IMR-90 (cell line): ENCODE results near the gene SLC16A5. TPM values are rescaled to one million over a fixed set of nuclear protein-coding genes. Genes with fewer than 3 reads are reported as not detected.

ENCODE experiments used
- ATAC-seq: fragments of 200-7000 bp; cut with Tn5 transposase; 2 replicates; pipeline ENCODE4 v1.9.1; 2020; ENCODE audit warnings: low read depth, mild to moderate bottlenecking, moderate library complexity
- BruUV-seq: library from RNA; stranded (reverse); fragments of 400-500 nt; replicated peaks from 2 replicates; lab custom pipeline; 2021; lab: Mats Ljungman, UMichigan
- CTCF ChIA-PET: fragments of 300-600 bp; formaldehyde crosslinking; extraction: SDS; loops from one replicate; lab custom pipeline; 2021; ENCODE audit warnings: antibody characterized with exemption; lab: Yijun Ruan, JAX
- POLR2A ChIA-PET: fragments of 300-600 bp; sonication (Branson Sonifier 250); formaldehyde crosslinking; loops from one replicate; lab custom pipeline; 2022; ENCODE audit warnings: antibody characterized with exemption; ENCODE audit not compliant: unreplicated experiment; lab: Charles Lee
- DNase-seq: peaks from one replicate; pipeline ENCODE4 v3.0.0; 2013
- H2AFZ ChIP-seq: replicated peaks from 2 replicates; pipeline ENCODE3; 2013; ENCODE audit warnings: low read length, mild to moderate bottlenecking; ENCODE audit not compliant: poor library complexity
- H2AK5ac ChIP-seq: 2 replicates; pipeline ENCODE4 v1.6.1; 2013; ENCODE audit warnings: low read depth, low read length, inconsistent platforms
- H2AK9ac ChIP-seq: replicated peaks from 2 replicates; pipeline ENCODE3; 2013; ENCODE audit warnings: mild to moderate bottlenecking, low read depth, low read length, moderate library complexity; ENCODE audit not compliant: poor library complexity
- H2BK120ac ChIP-seq: 2 replicates; pipeline ENCODE4 v1.6.1; 2013; ENCODE audit warnings: low read depth, low read length, inconsistent platforms
- H2BK15ac ChIP-seq: 3 replicates; pipeline ENCODE4 v1.6.1; 2013; ENCODE audit warnings: low read depth, low read length, inconsistent platforms
- H2BK20ac ChIP-seq: 2 replicates; pipeline ENCODE4 v1.6.1; 2013; ENCODE audit warnings: low read depth, mild to moderate bottlenecking, inconsistent platforms, low read length, moderate library complexity
- H2BK5ac ChIP-seq: 2 replicates; pipeline ENCODE4 v1.6.1; 2013; ENCODE audit warnings: mild to moderate bottlenecking, low read depth, low read length, inconsistent platforms; ENCODE audit not compliant: poor library complexity, severe bottlenecking
- H3K14ac ChIP-seq: replicated peaks from 2 replicates; pipeline ENCODE4 v1.6.1; 2013; ENCODE audit warnings: low read depth, low read length, inconsistent platforms
- H3K18ac ChIP-seq: 2 replicates; pipeline ENCODE4 v1.6.1; 2013; ENCODE audit warnings: low read depth, low read length, control low read depth
- H3K23ac ChIP-seq: 2 replicates; pipeline ENCODE4 v1.6.1; 2013; ENCODE audit warnings: low read depth, low read length, inconsistent platforms
- H3K27ac ChIP-seq: 2 replicates; pipeline ENCODE4 v1.5.1; 2013; ENCODE audit warnings: mild to moderate bottlenecking, control low read depth, low read length; ENCODE audit not compliant: insufficient read depth
- H3K27me3 ChIP-seq: 2 replicates; pipeline ENCODE4 v1.6.1; 2013; ENCODE audit warnings: low read length; ENCODE audit not compliant: control insufficient read depth, insufficient read depth
- H3K36me3 ChIP-seq: 2 replicates; pipeline ENCODE4 v1.6.1; 2013; ENCODE audit warnings: low read length, mixed read lengths; ENCODE audit not compliant: control insufficient read depth, insufficient read depth
- H3K4ac ChIP-seq: 2 replicates; pipeline ENCODE4 v1.6.1; 2013; ENCODE audit warnings: low read depth, low read length, inconsistent platforms
- H3K4me1 ChIP-seq: 2 replicates; pipeline ENCODE4 v1.6.1; 2013; ENCODE audit warnings: low read length, mixed read lengths; ENCODE audit not compliant: control insufficient read depth, insufficient read depth
- H3K4me2 ChIP-seq: 2 replicates; pipeline ENCODE4 v1.6.1; 2013; ENCODE audit warnings: low read depth, mild to moderate bottlenecking, control low read depth, low read length, moderate library complexity
- H3K4me3 ChIP-seq: 2 replicates; pipeline ENCODE4 v1.5.1; 2013; ENCODE audit warnings: low read depth, mild to moderate bottlenecking, control low read depth, low read length, moderate library complexity; ENCODE audit not compliant: insufficient read depth
- H3K56ac ChIP-seq: 2 replicates; pipeline ENCODE4 v1.6.1; 2013; ENCODE audit warnings: low read length, inconsistent platforms; ENCODE audit not compliant: insufficient read depth; ENCODE audit errors: extremely low read depth
- H3K79me1 ChIP-seq, 2 experiments: 2 replicates each; pipeline ENCODE4 v1.6.1; 2013; ENCODE audit warnings: low read length in 2 of 2, inconsistent platforms in 1 of 2, low read depth in 1 of 2
- H3K9ac ChIP-seq: 2 replicates; pipeline ENCODE4 v1.6.1; 2013; ENCODE audit warnings: low read depth, low read length, control low read depth
- H3K9me1 ChIP-seq: 2 replicates; pipeline ENCODE4 v1.6.1; 2013; ENCODE audit warnings: low read length, inconsistent platforms; ENCODE audit not compliant: insufficient read depth
- H3K9me3 ChIP-seq: 2 replicates; pipeline ENCODE4 v1.6.1; 2013; ENCODE audit warnings: low read length; ENCODE audit not compliant: control insufficient read depth, insufficient read depth
- H4K20me1 ChIP-seq: 2 replicates; pipeline ENCODE4 v1.6.1; 2013; ENCODE audit warnings: low read length, inconsistent platforms; ENCODE audit not compliant: insufficient read depth
- H4K5ac ChIP-seq: 2 replicates; pipeline ENCODE4 v1.6.1; 2013; ENCODE audit warnings: mild to moderate bottlenecking, low read depth, low read length, control low read depth
- H4K8ac ChIP-seq, 2 experiments: 2 replicates each; pipeline ENCODE4 v1.6.1; 2013; ENCODE audit warnings: low read depth in 2 of 2, low read length in 2 of 2, control low read depth in 1 of 2, inconsistent platforms in 1 of 2
- H4K91ac ChIP-seq: 2 replicates; pipeline ENCODE4 v1.6.1; 2013; ENCODE audit warnings: low read depth, low read length, inconsistent platforms; ENCODE audit not compliant: insufficient read depth
- BHLHE40 ChIP-seq: fragments of 150-350 bp; IDR thresholded peaks from 2 replicates; pipeline ENCODE4 v1.6.1; 2016; ENCODE audit warnings: mild to moderate bottlenecking, low read depth, low read length
- CEBPB ChIP-seq: IDR thresholded peaks from 2 replicates; pipeline ENCODE4 v1.6.1; 2012; ENCODE audit warnings: low read depth, low read length, improper control_type of control experiment
- CTCF ChIP-seq: conservative IDR thresholded peaks from 2 replicates; pipeline ENCODE4 v1.5.1; 2012; ENCODE audit warnings: mild to moderate bottlenecking, low read depth, low read length, improper control_type of control experiment
- ELK1 ChIP-seq: fragments of 150-350 bp; IDR thresholded peaks from 2 replicates; pipeline ENCODE4 v1.6.1; 2016; ENCODE audit warnings: low read depth, mild to moderate bottlenecking, low read length, moderate library complexity, borderline replicate concordance
- FOS ChIP-seq: fragments of 150-350 bp; IDR thresholded peaks from 2 replicates; pipeline ENCODE4 v1.6.1; 2016; ENCODE audit warnings: low read depth, low read length
- MAZ ChIP-seq: IDR thresholded peaks from 2 replicates; pipeline ENCODE4 v1.6.1; 2012; ENCODE audit warnings: low read depth, mild to moderate bottlenecking, low read length, improper control_type of control experiment, moderate library complexity, borderline replicate concordance
- MXI1 ChIP-seq: IDR thresholded peaks from 2 replicates; pipeline ENCODE4 v1.6.1; 2012; ENCODE audit warnings: low read depth, mild to moderate bottlenecking, low read length, moderate library complexity, borderline replicate concordance
- NFE2L2 ChIP-seq: fragments of 150-350 bp; IDR thresholded peaks from 2 replicates; pipeline ENCODE4 v1.6.1; 2016; ENCODE audit warnings: low read depth, mild to moderate bottlenecking, low read length
- POLR2A ChIP-seq: IDR thresholded peaks from 2 replicates; pipeline ENCODE4 v1.6.1; 2012; ENCODE audit warnings: mild to moderate bottlenecking, low read depth, low read length
- SMC3 ChIP-seq: fragments of 150-350 bp; IDR thresholded peaks from 2 replicates; pipeline ENCODE4 v1.6.1; 2016; ENCODE audit warnings: low read depth, mild to moderate bottlenecking, antibody characterized with exemption, low read length, moderate library complexity
- USF2 ChIP-seq: fragments of 150-350 bp; IDR thresholded peaks from 2 replicates; pipeline ENCODE4 v1.6.1; 2017; ENCODE audit warnings: mild to moderate bottlenecking, antibody characterized with exemption, low read length, low read depth
- WGBS, 2 experiments: methylation state at CpG; one replicate each; pipeline versions ENCODE4 v1.1.5 to v1.1.7; 2013; ENCODE audit warnings: missing lambda C conversion rate in 2 of 2; ENCODE audit not compliant: insufficient read length in 1 of 2; ENCODE audit errors: extremely low coverage in 2 of 2; 5-methylcytosine and 5-hydroxymethylcytosine counted together
- dilution Hi-C: fragments of 300-500 bp; cut with HindIII; formaldehyde crosslinking; loops from one replicate; pipeline ENCODE4 v1.14.3; 2018; ENCODE audit warnings: low sequenced_read_pairs; ENCODE audit not compliant: unreplicated experiment
- in situ Hi-C: fragments of 300-500 bp; cut with MboI; formaldehyde crosslinking; loops from 3 replicates; pipeline ENCODE4 v1.14.3; 2019; ENCODE audit warnings: low sequenced_read_pairs, inconsistent platforms, mixed read lengths
- intact Hi-C: fragments of 100-400 bp; cut with micrococcal nuclease; formaldehyde crosslinking; loops from 2 replicates; pipeline ENCODE4 v1.10.0; 2022
- polyA plus RNA-seq, 3 experiments: library from polyadenylated mRNA; depleted of rRNA; stranded (reverse); fragments of >200 nt; gene quantifications; 2 replicates each; pipeline ENCODE4 v1.2.3, GENCODE V29; 2012; ENCODE audit warnings: low replicate concordance in 1 of 3
- total RNA-seq: library from RNA; depleted of rRNA; stranded (reverse); fragments of >200 nt; gene quantifications from 2 replicates; pipeline ENCODE4 v1.2.3, GENCODE V29; 2012

SLC16A5 gene
- total and polyA plus RNA-seq, 2 of the 4 experiments (the other 2 are of a cell fraction): 1.8 to 7.1 TPM

- no peaks in the 10 kb centered on the region for H3K9me3 ChIP-seq
- H4K20me1 ChIP-seq: 0 out of 2 replicates have a peak, but pooled peaks cover 3% of the 10 kb centered on the region
- peak within 1 kb of the TSS; percentile 95 for H2AFZ ChIP-seq
- H2BK20ac ChIP-seq: no peak within 1 kb of the TSS
- peak within 1 kb of the TSS; percentile 92 for H2BK5ac ChIP-seq
- H3K36me3 ChIP-seq: peaks cover 5% of the 10 kb centered on the region
- peaks cover 23 to 58% of the 10 kb centered on the region in 2 experiments for H3K79me1 ChIP-seq
- H3K23ac ChIP-seq: peak within 1 kb of the TSS; percentile 94
- H2BK15ac ChIP-seq: no peak within 1 kb of the TSS; the same call in 2 of the 3 replicates
- 0% methylated on average over 4 of the region's 72 CpGs; no CpG with 5 or more reads in 1 of the 2 experiments for WGBS, 2 experiments
- H2AK9ac ChIP-seq: peak within 1 kb of the TSS; percentile 100
- H2AK5ac ChIP-seq: peak within 1 kb of the TSS; percentile 96
- H4K5ac ChIP-seq: peak within 1 kb of the TSS; percentile 78
- H3K27ac ChIP-seq: peak within 1 kb of the TSS; percentile 95
- TSS peak; percentile 74 for BruUV-seq
- H3K56ac ChIP-seq: peak within 1 kb of the TSS; percentile 61
- peak; percentile 39; the same call in 1 of the 2 replicates for TF ChIP-seq MXI1
- TF ChIP-seq MAZ: peak; percentile 98
- TF ChIP-seq NFE2L2: no peak
- peak; percentile 93 for TF ChIP-seq BHLHE40
- TF ChIP-seq POLR2A: peak; percentile 74; the same call in 1 of the 2 replicates
- TF ChIP-seq USF2: peak; percentile 52; the same call in 1 of the 2 replicates
- TF ChIP-seq ELK1: no peak
- TF ChIP-seq CTCF: no peak
- peak; percentile 92 for TF ChIP-seq CEBPB
- 0 out of 2 replicates have a peak, but pooled peaks have one; percentile 25 for TF ChIP-seq FOS
- no peak for TF ChIP-seq SMC3
- H3K9ac ChIP-seq: peak within 1 kb of the TSS; percentile 91
- H3K9me1 ChIP-seq: peaks cover 3% of the 10 kb centered on the region; the same call in 1 of the 2 replicates
- peak within 1 kb of the TSS; percentile 94 for H3K4me2 ChIP-seq
- peak within 1 kb of the TSS; percentile 83 for H4K91ac ChIP-seq
- no peaks in the 10 kb centered on the region for H3K27me3 ChIP-seq
- H3K4me1 ChIP-seq: no peaks in the 10 kb centered on the region; the same call in 1 of the 2 replicates
- H3K4me3 ChIP-seq: peak within 1 kb of the TSS; percentile 92
- in situ Hi-C loops (no loop called here), intact Hi-C loops (loop anchor here (1.0 to 5.0 kb wide), 2 partner anchors 11 to 84 kb away; no protein-coding TSS in a partner anchor), dilution Hi-C loops (no loop called here)
- H2BK120ac ChIP-seq: peak within 1 kb of the TSS; percentile 69
- DNase-seq: peak; percentile 96
- H3K14ac ChIP-seq: peak within 1 kb of the TSS; percentile 93
- CTCF ChIA-PET: no interaction called here
- peak within 1 kb of the TSS; percentile 91 for H3K4ac ChIP-seq
- peak within 1 kb of the TSS; percentile 49; the same call in 1 of the 2 replicates for H3K18ac ChIP-seq
- peak; percentile 98 for ATAC-seq
- POLR2A ChIA-PET: no interaction called here
- H4K8ac ChIP-seq: peak within 1 kb of the TSS; percentile 82 to 88
Measured at GRCh38 chr17:75046407-75047289, 41.1 kb upstream of the SLC16A5 start, which contains the start of the genes ATP5PD and KCTD2. Gene ATP5PD, minus strand, starts transcription at chr17:75046969. Its CDS starts 4,319 bp downstream, at chr17:75042650. Gene KCTD2, plus strand, starts transcription at chr17:75047225. Its CDS starts 26 bp downstream, at chr17:75047251.
